ENCODE measurements around the gene ZNF280D.
"Not testable (repeated sequence)": the region's sequence is repeated elsewhere in the genome, so short reads cannot be mapped to it uniquely, and the experiment has no call there.

Gene ZNF280D

DNA sequence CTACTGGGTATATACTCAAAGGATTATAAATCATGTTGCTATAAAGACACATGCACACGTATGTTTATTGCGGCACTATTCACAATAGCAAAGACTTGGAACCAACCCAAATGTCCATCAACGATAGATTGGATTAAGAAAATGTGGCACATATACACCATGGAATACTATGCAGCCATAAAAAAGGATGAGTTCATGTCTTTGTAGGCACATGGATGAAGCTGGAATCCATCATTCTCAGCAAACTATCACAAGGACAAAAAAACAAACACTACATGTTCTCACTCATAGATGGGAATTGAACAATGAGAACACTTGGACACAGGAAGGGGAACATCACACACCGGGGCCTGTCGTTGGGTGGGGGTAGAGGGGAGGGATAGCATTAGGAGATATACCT lies 23.8 kb downstream of the ZNF280D start:
- not testable (repeated sequence) for DNase-seq

DNA sequence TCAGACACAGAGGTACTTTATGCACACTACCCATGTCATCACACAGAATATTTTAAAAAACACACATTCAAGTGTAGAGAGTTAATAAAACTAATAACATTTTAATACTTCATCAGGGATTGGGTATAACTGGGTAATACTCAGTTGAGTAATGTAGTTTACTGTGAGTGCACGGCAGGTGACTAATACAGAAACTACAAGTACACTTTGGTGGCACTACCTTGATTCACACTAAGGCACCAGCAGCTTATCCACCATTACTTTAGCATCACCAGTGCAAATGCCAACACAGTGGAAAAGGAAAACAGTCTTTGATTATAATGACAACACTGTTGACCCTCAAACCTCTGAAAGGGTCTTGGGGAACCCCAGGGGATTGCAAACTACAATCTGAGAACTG lies 33.6 kb downstream of the ZNF280D start:
- DNase-seq, result no peak

DNA sequence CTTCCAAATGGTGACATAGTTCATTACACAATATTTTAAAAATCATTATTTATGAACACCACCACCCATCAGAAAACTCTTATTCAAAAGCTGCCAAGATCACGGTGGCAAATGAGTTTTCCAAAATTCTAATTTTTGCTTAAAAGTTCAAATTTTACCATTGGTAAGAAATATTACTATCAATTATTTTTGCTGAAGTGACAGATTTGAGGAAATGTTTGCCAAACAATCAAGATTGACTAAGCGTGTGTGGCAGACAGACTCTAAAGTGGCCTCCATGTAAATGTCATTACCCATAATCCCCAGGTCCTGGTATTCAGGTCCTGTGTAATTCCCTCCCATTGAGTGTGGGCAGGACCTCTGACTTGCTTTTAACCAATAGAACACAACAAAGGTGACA lies 35.0 kb downstream of the ZNF280D start:
- DNase-seq, result no peak

DNA sequence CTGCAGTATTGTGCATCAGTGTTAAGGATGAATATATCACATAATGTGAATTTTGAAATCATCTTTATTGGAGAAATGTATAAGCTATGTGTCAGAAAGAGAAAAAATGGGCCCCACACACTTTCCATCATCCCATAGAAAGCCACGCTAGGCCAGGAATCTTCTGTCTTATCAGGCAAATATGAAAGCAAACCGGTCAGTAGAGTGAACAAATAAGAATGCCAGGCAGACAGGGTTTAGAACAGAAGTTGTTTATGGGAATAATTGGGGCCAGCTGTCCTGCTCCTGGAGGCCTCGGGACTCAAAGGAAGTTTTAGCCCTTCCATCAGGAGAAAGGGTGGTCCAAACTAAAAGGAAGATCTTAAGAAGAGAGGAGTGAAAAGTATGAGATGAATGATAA lies 39.5 kb downstream of the ZNF280D start:
- DNase-seq, result peak; percentile 22

DNA sequence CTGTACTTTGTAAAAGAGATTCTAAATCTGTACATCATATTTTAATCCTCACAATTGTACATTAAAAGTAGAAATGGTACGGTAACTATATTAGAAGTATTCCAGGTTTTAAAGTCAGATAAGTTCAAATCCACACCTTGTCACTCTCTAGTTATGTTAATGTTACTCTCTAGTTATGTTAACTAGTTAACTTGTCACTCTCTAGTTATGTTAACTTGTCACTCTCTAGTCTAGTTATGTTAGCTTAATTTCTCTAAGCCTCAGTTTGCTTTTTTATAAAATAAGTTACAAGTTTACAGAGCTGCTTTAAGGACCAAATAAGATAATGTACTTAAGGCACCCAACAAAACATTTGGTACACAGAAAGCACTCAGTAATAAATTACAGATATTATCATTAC lies 42.6 kb downstream of the ZNF280D start:
- DNase-seq, result no peak

DNA sequence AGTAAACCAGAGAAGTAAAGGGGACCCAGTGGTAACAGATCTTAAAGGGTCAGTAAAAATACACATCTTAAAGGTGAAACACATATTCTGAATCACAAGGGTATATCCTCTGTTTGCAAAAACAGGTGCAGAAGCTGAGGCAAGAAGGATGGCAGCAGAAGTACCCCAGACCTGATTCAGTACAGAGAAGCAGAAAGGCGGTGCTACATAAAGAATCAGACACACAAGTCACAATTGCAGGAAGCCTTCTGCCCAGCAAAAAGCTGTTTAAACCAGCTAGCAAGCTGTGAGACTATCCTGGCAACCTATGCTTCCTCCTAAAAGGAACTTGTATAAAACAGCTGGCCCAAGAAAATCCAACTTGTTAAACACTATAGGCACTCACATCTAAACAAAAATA lies 49.4 kb downstream of the ZNF280D start:
- DNase-seq, result no peak

DNA sequence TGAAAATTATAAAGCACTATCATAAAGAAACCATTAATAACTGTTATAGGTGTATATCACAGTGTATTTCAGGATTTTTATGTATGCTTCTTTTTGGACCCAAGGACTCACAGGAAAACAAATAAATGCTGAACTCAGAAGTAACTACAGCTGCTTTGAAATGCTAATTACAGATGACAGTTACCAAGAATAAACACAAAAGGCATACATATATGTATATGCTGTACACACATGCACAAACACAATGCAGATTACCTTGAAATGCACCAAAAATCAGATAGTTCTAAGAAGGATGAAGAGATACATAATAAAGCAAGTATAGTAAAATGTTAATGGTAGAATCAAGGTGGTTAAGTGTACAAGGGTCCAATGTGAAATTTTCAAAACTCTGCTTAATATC lies 52.2 kb downstream of the ZNF280D start:
- DNase-seq, result no peak

DNA sequence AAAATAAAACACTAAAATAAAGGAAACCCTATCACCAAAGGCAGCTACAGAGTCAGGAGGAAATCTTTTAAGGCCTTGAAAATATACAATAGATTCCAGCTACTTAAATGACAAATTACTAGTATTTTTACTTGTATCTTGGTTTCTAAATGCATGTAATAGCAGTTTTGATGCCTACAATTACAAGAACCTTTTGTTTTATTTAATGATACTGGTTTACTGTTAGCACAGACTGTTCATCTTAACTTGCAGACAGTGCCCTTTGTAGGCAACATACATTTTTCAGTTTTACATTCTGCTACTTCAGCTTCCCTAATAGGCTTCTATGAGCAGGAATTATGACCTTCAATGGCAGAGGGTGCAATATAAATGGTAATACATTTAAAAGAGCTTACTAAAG lies 54.1 kb downstream of the ZNF280D start:
- no peak for DNase-seq

DNA sequence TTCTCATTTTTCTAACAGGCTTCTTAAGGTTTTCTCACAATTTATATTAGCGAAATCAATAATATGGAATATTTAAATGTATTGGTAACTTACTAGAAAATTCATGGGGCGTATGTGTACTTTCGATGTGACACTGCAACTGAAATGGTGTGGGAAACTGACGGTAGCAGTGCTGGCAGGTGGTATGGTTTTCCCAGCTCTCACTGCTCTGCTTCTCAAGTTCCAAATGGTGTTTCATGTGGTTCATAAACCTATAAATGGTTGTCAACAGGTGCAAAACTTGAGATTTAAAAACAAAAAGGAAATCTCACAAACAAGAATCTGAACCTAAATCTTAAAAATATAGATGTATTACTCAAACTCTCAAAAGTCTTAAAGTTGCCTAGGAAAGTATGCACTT lies 54.7 kb downstream of the ZNF280D start:
- no peak for DNase-seq

DNA sequence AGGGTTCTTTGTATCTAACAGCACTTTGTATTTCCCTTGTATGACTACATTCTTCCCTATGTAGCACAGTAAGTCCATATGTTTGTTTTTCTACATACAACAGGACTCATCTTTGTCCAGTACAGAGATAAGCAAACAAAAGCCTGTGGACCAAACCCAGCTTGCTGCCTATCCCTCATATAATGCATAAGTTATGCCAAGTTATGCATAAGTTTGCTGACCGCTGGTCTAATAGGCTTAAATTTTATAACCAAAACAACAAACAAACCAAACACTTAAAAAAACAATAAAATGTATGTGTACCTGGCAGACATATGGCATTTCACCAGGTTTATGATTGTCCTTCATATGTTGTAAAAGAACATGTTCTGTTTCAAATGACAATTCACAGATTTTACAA lies 56.0 kb downstream of the ZNF280D start:
- DNase-seq, result no peak

DNA sequence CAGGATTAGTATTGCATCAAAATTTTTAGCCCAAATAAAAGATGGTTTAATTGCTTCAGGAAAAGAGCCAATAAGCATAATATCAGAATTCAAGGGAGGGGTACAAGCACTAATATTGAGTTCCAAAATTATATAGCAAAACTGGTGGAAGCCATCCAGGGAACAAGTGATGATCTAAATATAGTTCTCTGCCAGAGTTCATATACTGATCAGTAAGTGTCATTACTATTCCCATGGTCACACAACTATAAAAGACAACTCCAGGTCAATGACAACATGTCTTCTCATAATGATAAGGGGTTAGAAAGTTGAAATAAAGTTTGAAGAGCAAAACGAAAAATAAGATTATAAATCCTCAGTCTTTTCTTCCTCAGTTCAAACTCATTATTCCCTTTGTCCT lies 57.4 kb downstream of the ZNF280D start:
- DNase-seq, result no peak

DNA sequence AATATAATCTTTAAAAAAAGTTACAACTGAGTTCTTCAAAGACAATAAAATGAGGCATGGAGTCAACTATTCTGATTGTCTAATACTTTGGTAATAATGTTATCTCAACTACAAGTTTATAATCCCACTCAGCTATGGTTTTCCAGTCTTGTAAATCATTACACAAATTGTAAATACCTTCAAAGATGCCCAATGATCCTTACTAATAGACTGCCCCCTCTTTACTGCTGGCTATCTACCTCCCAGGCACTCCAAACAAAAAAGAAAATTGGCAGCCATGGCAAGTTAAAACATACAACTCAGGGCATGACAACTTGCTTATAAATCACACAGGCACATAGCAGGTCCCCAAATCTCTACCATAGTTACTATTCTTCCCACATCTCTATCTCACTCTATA lies 58.5 kb downstream of the ZNF280D start:
- no peak for DNase-seq

DNA sequence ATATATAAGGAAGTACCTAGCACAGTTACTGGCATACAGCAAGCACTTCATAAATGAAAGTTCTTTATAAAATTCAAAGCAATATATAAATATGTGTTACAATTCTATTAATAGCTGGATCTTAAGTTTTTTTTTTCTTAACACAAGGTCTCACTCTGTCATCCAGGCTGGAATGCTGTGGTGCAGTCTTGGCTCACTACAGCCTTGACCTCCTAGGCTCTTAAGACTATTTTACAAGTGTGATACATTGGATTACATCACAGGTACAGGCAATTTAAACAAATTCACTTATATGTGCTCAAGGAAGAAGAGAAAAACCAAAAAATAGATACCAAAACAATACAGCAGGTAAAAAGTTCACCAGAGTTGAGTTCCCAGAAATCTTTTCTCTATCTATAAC lies 60.6 kb downstream of the ZNF280D start:
- no peak for DNase-seq

DNA sequence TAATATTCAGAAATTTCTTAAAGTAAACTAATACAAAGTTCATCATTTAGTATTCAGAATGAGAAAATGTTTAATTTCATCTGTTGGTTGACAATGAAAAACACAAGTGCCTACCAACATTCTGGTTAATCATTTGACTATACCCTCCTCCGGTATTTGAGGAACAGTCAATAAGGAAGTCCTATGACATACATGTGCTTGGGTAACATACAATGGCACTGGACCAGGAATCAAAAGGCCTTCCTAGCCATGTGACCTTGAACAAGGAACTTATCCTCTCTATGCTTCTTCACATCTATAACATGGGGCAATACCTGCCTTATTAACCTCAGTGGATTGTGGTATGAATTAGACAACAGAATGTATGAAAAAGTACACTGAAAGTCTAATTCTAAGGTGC lies 65.8 kb downstream of the ZNF280D start:
- DNase-seq, result no peak

DNA sequence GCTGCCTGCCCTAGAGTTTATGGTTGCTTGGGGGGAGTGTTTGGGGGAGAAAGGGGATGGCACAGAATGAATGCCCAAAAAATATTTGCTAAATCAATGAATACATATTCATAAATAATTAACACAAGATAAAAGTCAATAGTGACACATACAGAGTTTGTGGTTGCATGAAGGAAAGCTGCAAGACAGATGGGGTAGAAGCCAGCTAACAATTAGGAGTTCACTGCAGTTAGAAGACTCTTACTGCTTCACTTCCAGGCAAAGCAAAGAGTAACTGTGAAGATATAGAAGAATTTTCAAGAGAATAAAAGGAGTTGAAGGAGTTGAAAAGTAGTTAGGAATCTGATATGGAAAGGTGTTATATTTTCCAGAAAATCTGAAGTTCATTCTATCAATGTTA lies 72.4 kb downstream of the ZNF280D start:
- DNase-seq, result no peak

DNA sequence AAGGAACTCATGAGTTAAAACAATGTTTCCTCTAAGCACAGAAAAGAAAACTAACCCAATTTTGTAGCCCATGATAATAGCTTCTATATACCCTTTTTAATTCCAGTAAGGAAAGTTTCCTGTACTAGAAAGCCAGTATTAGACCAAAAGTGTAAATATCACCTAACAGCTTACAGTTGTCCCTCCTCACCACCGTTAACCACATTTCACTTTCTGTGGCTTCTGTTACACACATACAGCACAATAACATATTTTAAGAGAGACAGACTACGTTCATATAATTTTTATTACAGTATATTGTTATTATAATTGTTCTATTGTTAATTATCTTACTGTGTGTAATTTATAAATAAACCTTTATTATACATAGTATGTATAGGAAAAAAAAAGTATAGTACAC lies 74.1 kb downstream of the ZNF280D start:
- DNase-seq, result no peak

DNA sequence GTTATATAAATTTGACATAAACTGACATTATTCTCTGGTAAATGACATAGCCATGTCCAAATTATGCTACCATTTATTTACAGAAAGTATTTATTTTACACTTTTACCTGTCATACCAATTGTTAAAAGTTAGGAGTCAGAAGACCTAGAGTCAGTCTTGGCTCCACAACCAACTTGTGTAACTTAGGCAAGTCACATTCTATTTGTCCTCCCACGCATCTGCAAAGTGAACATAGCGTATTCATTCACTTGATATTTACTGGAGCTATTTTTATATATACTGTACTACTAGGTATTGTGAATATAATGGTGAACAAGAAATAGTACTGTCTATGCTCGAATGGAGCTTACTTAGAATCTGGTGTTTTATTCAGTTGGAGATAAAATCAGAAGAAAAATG lies 78.7 kb downstream of the ZNF280D start:
- no peak for DNase-seq

DNA sequence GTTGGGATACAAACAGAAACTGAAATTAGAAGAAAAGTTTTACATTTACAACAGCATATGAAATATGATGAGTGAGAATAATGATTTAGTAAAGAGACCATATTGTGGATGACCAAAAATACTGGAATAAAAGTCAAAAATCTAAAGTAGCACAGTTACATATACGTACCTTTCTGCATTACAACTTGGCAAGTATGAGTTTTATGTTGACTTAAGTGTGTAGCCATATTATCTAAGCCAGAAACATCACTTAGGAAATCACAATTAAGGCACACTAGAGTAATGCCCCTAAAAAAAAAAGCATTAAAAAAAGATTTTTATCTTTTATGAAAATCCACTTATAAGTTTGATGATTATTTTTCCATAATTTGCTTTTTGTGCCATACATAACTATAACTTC lies 79.1 kb downstream of the ZNF280D start:
- DNase-seq, result no peak

DNA sequence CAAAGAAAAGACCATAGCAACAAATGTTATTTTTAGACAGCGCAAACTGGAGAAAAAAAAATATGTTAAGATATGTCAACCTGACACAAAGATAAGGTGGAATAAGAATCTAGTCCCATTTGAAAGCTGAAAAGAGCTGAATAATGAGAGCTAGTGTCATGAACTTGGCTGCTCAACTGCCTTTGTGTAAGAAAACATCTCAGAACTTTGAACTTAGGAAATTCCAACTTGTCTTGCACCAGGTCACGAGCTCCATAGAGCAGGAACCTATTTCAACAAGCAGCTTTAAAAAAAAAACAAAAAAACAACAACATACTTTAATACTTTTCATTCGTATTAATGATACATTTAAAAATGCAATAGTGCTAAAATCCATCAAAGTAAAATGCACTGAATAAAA lies 79.5 kb downstream of the ZNF280D start:
- no peak for DNase-seq

DNA sequence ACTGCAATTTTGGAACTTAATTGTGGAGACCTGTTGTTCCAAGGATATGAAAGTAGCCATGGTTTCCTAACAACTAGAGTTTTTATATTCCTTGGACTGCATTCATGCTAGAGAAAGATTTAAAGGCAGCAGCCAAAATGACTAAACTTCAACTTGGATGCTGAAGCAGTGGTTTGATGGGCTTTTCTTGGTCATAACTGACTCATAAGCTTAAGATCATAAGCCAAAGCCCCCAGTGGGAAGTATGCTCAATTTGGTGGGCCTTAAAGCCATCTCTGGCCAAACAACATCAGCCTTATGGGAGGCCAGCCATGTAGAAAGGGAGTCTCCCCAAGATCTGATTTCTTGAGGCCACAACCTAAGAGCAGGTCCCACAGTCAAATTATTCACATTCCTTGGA lies 80.2 kb downstream of the ZNF280D start:
- DNase-seq, result no peak

DNA sequence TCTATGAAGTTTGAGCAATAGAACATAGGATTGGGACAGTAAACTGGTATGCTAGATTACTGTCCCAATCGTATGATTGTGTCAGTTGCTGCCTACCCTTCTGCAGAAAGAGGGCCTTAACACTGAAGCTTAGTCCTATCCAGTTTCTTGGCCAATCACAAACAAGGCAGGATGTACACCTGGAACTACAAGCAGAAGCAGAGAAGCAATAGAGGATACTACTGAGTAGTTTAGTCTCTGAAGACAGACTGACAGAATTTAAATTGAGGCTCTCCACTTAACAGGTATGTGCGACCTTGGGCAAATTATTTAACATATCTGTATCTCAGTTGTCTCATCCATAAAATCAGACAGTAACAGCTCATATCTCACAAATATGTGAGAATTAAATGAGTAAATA lies 85.0 kb downstream of the ZNF280D start:
- no peak for DNase-seq

DNA sequence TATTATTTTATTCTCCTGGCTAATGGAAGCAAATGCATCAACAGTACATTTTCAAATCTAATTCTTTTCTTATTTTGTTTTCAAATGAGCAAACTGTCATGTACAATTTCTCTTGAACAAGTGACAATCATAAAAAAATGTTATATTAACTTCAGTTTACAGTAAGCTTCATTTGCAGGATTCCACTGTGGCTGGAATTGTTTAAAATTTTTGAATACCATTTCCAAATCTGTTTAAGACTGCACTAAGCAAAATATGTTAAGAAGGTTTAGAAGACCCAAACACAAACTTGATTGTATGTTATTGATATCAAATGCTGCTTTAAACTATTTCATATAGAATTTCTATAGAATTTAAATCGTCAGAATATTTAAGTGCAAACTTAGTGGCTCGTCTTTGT lies 92.8 kb downstream of the ZNF280D start:
- no peak for DNase-seq

DNA sequence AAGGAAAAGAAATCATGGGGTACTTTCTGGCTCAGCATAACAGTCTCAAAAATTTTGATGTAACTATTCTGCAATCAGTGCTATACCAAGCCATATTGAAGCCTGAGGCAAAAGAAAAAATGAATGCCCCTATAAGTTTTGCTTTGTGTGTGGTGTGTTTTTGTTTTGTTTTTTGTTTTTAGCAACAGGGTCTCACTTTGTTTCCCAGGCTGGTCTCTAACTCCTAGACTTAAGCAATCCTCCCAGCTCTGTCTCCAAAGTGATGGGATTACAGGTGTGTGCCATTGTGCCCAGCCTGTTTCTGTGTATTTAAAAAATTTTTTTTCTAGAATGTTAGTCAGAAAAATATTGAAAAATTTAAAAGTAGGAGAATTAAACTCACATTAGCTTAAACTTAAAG lies 93.2 kb downstream of the ZNF280D start:
- no peak for DNase-seq

DNA sequence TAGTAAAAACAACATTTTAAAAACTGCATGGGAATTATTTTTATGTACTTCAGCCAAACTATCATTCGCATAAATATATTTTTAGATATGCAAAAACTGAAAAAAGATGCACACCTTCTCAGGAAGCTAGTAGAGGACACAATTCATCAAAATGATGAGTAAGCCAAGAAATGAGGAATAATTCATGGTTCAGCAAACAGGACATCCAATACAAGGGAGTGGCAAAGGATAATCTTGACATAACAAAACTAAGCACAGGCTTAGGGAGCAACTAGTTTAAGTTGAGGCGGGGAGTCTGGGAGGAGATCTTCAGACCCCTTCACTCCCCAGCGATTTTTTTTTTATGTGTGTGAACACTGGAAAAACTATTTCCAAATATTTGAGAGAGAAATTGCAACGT lies 93.7 kb downstream of the ZNF280D start:
- DNase-seq, result no peak

DNA sequence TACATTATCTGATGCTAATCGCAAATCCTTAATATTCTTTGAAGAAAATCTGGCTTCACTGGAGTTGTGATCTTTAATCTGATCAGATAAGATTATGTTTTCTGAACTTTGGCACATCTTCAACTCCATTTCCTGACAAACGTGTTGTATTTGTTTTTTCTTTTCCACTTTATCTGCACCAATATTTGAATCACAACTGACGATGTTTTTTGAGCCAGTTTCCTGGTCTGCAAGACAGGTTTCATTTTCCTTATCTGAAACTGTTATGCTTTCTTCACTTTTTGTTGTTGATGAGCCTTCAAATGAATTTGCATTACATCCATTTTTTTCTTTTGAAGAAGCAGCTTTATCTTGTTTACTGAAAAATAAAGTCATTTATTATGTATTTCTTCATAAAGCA lies 101.5 kb downstream of the ZNF280D start:
- DNase-seq, result no peak

DNA sequence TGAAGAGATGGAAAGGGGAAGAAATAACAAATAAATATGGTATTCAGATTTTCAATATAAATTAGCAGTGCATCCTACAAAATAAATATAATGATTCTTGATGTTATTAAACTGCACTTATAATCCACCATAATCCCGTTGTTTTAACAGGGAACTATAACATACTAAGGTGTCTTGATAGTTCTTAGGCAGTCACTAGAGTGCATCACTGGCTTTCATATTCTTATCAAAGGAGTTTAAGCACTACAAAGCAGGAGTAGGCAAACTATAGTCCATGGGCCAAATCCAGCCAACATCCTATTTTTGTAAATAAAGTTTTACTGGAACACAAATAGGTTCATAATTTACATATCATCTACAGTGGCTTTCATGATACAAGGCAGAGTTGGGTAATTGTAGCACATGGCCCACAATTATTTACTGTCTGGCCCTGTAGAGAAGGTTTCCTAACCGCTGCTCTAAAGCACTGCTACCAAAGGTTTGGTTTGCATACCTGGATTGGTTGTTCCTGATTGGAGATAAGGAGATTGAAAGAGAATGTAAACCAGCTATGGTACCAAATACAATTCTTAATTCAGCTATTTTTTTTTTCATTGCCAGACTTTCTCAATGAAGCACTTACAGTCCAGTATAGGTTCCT lies 104.3 kb downstream of the ZNF280D start:
- no peak for DNase-seq
